NCI-H2171 treated with DMSO at 0.1 percent for 48 hours (cell line): ENCODE data around the gene PDCD11.
"Not testable (repeated sequence)": the region's sequence is repeated elsewhere in the genome, so short reads cannot be mapped to it uniquely, and the experiment has no call there.

Experiments used
- DNase-seq: peaks from one replicate; lab custom pipeline; 2025; lab: John Stamatoyannopoulos, UW

PDCD11 gene

GRCh38 chr10:103416436-103417147 is 20.2 kb downstream of the PDCD11 start:
- DNase-seq = peak; percentile 48

GRCh38 chr10:103417148-103417469 is 20.7 kb downstream of the PDCD11 start:
- DNase-seq = not testable (repeated sequence)

- no peak for DNase-seq
These were observed 21.2 kb downstream of the PDCD11 start for GRCh38 chr10:103417601-103418000.

DNA sequence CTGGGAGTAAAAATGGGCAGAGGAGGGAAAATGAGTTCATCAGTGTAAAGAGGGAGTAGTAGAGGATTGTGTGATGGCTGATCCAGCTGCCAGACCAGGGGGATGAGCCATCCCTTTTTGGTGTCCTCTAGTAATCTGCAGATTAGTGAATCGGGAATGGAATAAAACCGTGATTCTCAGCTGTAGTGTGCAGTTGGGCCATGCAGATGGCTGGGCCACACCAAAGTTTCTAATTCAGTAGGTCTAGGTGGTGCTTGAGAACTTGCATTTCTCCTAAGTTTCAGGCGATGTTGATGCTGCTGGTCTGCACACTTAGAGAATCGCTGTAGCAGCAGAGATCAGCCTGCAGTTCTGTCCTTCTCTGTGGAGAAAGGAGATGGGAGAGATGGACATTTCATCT is 22.7 kb downstream of the PDCD11 start:
- DNase-seq = no peak

GRCh38 chr10:103423748-103424147 is 27.3 kb downstream of the PDCD11 start:
- no peak for DNase-seq

DNA sequence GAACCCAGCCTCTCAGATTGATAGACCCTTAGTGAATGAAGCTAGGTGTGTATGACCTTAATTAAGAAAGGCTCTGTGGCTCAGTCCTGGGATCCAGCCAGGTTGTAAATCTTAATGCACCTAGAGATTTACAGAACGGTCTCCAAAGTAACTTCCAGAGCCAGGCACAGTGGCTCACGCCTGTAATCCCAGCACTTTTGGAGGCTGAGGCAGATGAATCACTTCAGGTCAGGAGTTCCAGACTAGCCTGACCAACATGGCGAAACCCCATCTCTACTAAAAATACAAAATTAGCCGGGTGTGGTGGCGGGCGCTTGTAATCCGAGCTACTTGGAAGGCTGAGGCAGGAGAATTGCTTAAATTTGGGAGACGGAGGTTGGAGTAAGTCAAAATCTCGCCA is 31.4 kb downstream of the PDCD11 start:
- DNase-seq = no peak

DNA sequence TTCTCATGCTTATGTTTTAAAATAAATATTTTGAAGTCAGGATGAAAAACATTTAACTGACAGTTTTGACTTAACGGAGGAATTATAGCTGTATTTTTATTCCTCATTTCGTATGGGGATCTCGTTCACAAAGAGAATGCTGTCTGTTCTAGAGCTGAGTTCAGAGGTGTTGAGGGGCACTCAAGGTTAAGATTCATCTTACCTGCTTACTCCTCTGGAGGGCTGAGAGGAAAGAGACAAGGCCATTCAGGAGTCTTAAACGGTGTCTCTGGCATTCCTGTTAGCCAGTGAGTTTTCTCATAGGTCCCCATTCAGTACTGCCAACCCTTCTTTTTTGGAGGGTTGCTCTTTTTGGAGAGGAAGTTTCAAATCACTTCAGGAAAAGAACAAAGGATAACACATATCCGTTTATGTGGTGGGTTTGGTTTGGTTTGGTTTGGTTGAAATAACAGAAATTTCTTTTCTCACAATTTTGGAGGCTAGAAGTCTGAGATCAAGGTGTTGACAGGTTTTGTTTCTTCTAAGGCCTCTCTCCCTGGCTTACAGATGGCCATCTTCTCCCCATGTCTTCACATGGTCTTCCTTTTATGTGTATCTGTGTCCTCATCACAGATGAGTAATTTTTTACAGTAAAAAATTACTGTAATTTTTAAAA is 32.7 kb downstream of the PDCD11 start:
- no peak for DNase-seq

GRCh38 chr10:103429647-103430046 is 33.2 kb downstream of the PDCD11 start:
- no peak for DNase-seq

- no peak for DNase-seq
These were observed 35.5 kb downstream of the PDCD11 start for GRCh38 chr10:103431902-103432301.

- DNase-seq = no peak
These were observed 37.4 kb downstream of the PDCD11 start for GRCh38 chr10:103433858-103434257.

DNA sequence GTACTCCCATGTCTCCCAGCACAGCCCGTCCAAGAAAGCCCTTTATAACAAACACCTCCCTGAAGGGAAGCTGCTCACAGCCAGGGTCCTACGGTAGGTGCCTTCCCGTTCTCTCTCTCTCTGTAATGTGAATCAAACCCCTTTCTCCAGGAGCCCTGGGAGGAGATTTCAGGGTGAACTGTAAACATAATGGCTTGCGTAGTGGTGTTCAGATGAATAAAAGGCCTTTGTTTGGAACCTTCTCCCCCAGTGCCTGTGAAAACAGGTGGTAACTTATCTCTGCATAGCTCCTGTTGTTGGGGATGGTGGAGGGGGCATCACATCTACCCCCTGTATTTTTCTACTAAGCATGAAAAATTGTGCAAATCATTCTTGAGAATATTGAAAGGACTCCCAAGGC is 43.4 kb downstream of the PDCD11 start:
- no peak for DNase-seq

GRCh38 chr10:103440416-103440815 is 44.0 kb downstream of the PDCD11 start:
- DNase-seq = no peak

DNA sequence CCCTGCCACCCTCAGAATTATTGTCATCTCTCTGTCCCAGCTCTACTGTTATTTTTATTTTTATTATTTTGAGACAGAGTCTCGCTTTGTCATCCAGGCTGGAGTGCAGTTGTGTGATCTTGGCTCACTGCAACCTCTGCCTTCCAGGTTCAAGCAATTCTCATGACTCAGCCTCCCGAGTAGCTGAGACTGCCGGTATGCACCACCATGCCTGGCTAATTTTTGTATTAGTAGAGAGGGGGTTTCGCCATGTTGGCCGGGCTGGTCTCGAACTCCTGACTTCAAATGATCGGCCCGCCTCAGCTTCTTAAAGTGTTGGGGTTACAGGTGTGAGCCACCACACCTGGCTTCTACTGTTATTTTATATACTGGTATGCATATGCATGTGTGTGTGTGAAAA is 44.8 kb downstream of the PDCD11 start:
- no peak for DNase-seq

- no peak for DNase-seq
These were observed 45.2 kb downstream of the PDCD11 start for GRCh38 chr10:103441611-103442010.

- no peak for DNase-seq
These were observed 45.6 kb downstream of the PDCD11 start for GRCh38 chr10:103442031-103442461.

GRCh38 chr10:103443475-103444185 is 47.2 kb downstream of the PDCD11 start:
- no peak for DNase-seq

GRCh38 chr10:103444478-103444877 is 48.1 kb downstream of the PDCD11 start:
- no peak for DNase-seq

- DNase-seq = no peak
These were observed 48.9 kb downstream of the PDCD11 start for GRCh38 chr10:103445366-103445765.

- no peak for DNase-seq
These were observed 49.5 kb downstream of the PDCD11 start for GRCh38 chr10:103445767-103446567.

DNA sequence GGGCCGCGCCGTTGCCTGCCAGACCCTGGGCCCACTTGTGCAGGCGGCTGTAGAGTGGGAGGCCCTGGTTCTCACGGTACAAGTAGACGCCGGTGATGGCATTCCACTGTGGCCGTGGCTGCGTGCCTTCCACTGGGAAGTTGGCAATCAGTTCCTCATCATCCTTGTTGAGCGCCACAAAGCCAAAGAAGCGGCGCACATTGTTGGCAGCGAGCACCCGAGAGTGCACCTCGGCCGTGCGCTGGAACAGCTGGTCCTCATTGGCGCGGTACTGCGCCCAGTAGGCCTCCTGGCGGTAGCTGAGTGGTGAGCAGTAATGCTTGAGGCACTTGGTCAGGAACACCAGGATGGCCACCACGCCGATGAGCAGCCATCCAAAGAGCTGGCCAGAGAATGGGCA is 50.8 kb downstream of the PDCD11 start:
- no peak for DNase-seq

DNA sequence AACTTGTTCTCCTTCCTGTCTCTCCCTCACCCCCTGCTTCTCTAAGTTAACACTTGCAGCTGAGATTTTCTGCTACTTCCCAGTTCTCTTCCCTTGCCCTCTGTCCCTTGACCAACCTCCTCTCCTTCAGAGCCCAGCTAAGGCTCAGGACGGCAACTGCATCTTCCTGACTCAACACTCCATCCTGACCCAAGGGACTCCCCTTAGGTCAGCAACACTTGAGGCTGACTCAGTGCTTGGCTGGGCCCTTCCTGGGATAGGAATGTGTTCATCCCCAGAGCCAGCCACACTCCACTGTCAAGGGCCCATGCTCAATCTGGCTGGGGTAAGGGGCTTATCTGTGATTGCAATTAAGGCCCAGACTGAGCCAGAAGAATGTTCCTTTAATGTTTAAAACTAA is 52.3 kb downstream of the PDCD11 start:
- no peak for DNase-seq
